Measurements from ENCODE around the gene SLC6A6. TPM values are rescaled to one million over a fixed set of nuclear protein-coding genes. Genes with fewer than 3 reads are reported as not detected.

SLC6A6 gene
- total RNA-seq, 4 donors from 2014 or later, result 15.0 to 36.2 (median 23.7) TPM

DNA sequence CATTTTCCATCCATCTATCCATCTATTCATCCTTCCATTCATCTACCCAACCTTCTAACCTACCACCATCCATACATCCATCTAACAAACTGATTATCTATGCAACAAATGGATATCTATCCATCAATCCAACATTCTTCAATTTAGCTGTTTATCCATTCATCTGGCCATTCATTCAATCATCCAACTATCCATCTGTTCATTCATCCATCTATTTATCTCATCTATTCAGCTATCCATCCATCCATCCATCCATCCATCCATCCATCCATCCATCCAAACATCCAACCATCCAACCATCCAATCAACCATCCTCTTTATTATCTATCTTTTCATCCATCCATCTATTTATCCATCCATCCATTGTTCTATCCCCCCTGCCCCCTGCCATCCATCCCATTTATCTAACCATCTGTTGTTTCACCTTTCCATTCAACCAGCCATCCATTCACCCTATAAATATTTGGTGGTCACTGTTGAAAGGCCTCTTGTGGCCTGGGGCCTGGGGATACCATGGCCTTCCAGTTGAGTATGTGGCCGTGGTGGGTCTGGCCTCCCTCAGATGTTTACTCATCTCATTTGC is 44.7 kb downstream of the SLC6A6 start:
- 83% methylated on average over 1 of the region's 1 CpG for WGBS
- intact Hi-C loops (cut with DNase I), result no loop called here
- Histone ChIP-seq H3K27me3 (no peaks in the 10 kb centered on the region), H3K4me1 (peaks cover 13 to 32% (median 27%) of the 10 kb centered on the region in 4 donors), H3K36me3 (peaks cover 15 to 64% (median 35%) of the 10 kb centered on the region in 4 donors), H3K9me3 (no peaks in the 10 kb centered on the region), H3K4me3 (no peak overlapping the region), H3K27ac (replicated peaks in 1 of 4) (no peak overlapping the region)
- DNase-seq (ENCODE audit: extremely low spot score), result no peak
- TF ChIP-seq CTCF (IDR thresholded peaks at IDR 0.05) (no peak), POLR2A (IDR thresholded peaks at IDR 0.05; ENCODE audit: low read depth) (no peak), POLR2AphosphoS5 (IDR thresholded peaks at IDR 0.05) (no peak), EP300 (IDR thresholded peaks at IDR 0.05) (no peak)

GRCh38 chr3:14448063-14448462 is 45.7 kb downstream of the SLC6A6 start:
- Histone ChIP-seq H3K4me1 (peaks cover 16 to 32% (median 27%) of the 10 kb centered on the region in 4 donors), H3K27ac (replicated peaks in 1 of 4) (no peak overlapping the region), H3K4me3 (no peak overlapping the region), H3K36me3 (peaks cover 15 to 64% (median 35%) of the 10 kb centered on the region in 4 donors), H3K27me3 (no peaks in the 10 kb centered on the region), H3K9me3 (no peaks in the 10 kb centered on the region)
- TF ChIP-seq EP300 (IDR thresholded peaks at IDR 0.05) (no peak), CTCF (IDR thresholded peaks at IDR 0.05) (no peak), POLR2AphosphoS5 (IDR thresholded peaks at IDR 0.05) (no peak), POLR2A (IDR thresholded peaks at IDR 0.05; ENCODE audit: low read depth) (no peak)
- no peak for DNase-seq (ENCODE audit: extremely low spot score)
- WGBS, result 100% methylated on average over 4 of the region's 4 CpGs
- intact Hi-C loops (cut with DNase I), result no loop called here

- Histone ChIP-seq H3K36me3 (peaks cover 15 to 61% (median 35%) of the 10 kb centered on the region in 4 donors), H3K27ac (replicated peaks in 1 of 4) (no peak overlapping the region), H3K27me3 (no peaks in the 10 kb centered on the region), H3K9me3 (no peaks in the 10 kb centered on the region), H3K4me1 (peaks cover 26 to 38% (median 33%) of the 10 kb centered on the region in 4 donors), H3K4me3 (no peak overlapping the region)
- no peak for DNase-seq (ENCODE audit: extremely low spot score)
- intact Hi-C loops (cut with DNase I), result no loop called here
- WGBS, result 83% methylated on average over 13 of the region's 15 CpGs
- TF ChIP-seq EP300 (IDR thresholded peaks at IDR 0.05) (no peak), POLR2A (IDR thresholded peaks at IDR 0.05; ENCODE audit: low read depth) (no peak), CTCF (IDR thresholded peaks at IDR 0.05) (no peak), POLR2AphosphoS5 (IDR thresholded peaks at IDR 0.05) (no peak)
Observed at GRCh38 chr3:14448756-14449727, 46.6 kb downstream of the SLC6A6 start.

GRCh38 chr3:14450506-14450905 is 48.1 kb downstream of the SLC6A6 start:
- no peak for TF ChIP-seq POLR2A (IDR thresholded peaks at IDR 0.05; ENCODE audit: low read depth)
- no peak for TF ChIP-seq EP300 (IDR thresholded peaks at IDR 0.05)
- no peak for TF ChIP-seq CTCF (IDR thresholded peaks at IDR 0.05)
- no peak for TF ChIP-seq POLR2AphosphoS5 (IDR thresholded peaks at IDR 0.05)
- H3K4me1 ChIP-seq, result peaks cover 33 to 53% (median 48%) of the 10 kb centered on the region in 4 donors
- no peaks in the 10 kb centered on the region for H3K27me3 ChIP-seq
- no peaks in the 10 kb centered on the region for H3K9me3 ChIP-seq
- peaks cover 15 to 53% (median 33%) of the 10 kb centered on the region in 4 donors for H3K36me3 ChIP-seq
- peak overlapping the region in 1 of 4 donors; percentile 85 for H3K27ac ChIP-seq (replicated peaks in 1 of 4)
- intact Hi-C loops (cut with DNase I), result loop anchor here (5.0 kb wide), 1 partner anchor 48 kb away; the partner anchor contains the start of gene SLC6A6
- no peak for DNase-seq (ENCODE audit: extremely low spot score)
- 91% methylated on average over 3 of the region's 3 CpGs for WGBS
- H3K4me3 ChIP-seq, result no peak overlapping the region
